Subcutaneous adipose tissue (tissue), 4 donors: Measurements from ENCODE around the gene SUN2. TPM values are rescaled to one million over a fixed set of nuclear protein-coding genes. Genes with fewer than 3 reads are reported as not detected.

ENCODE experiments used
- CTCF ChIP-seq: fragments of 450-650 bp; IDR thresholded peaks from one replicate; pipeline ENCODE4 v1.5.1; 2016; ENCODE audit warnings: low read depth, mild to moderate bottlenecking, control low read depth, antibody characterized with exemption, moderate library complexity
- total RNA-seq, 4 donors: library from RNA; depleted of rRNA; stranded (reverse); fragments of >200 nt; gene quantifications; one replicate each; pipeline ENCODE4 v1.1.0, GENCODE V29; 2016

The SUN2 gene
- total RNA-seq, 4 donors from 2014 or later: 177 to 749 (median 361) TPM

- TF ChIP-seq CTCF: no peak
Measured at GRCh38 chr22:38766076-38766777, 10.4 kb upstream of the SUN2 start.

- TF ChIP-seq CTCF: no peak
Measured at GRCh38 chr22:38762551-38762983, 6.8 kb upstream of the SUN2 start.

GRCh38 chr22:38761202-38762162 is 5.7 kb upstream of the SUN2 start:
- no peak for TF ChIP-seq CTCF

- no peak for TF ChIP-seq CTCF
Measured at GRCh38 chr22:38760477-38761201, 4.8 kb upstream of the SUN2 start.

GRCh38 chr22:38759005-38759404 is 3.2 kb upstream of the SUN2 start:
- no peak for TF ChIP-seq CTCF

GRCh38 chr22:38758276-38758945 is 2.6 kb upstream of the SUN2 start:
- TF ChIP-seq CTCF: no peak
